Dendritic cell treated with granulocyte-macrophage colony-stimulating factor and Interleukin-4, amounts not matched to agents 40 ng/mL and 50 ng/mL, for 4 days (primary cell): ENCODE results near the gene ST3GAL4.
"Not testable (repeated sequence)": the region's sequence is repeated elsewhere in the genome, so short reads cannot be mapped to it uniquely, and the experiment has no call there.

Experiments
- H3K27ac Mint-ChIP-seq: one replicate; pipeline ENCODE4 v1.8.0; 2022; ENCODE audit warnings: mild to moderate bottlenecking, mixed read lengths
- H3K27me3 Mint-ChIP-seq: one replicate; pipeline ENCODE4 v1.8.0; 2022; ENCODE audit warnings: mild to moderate bottlenecking, mixed read lengths
- H3K36me3 Mint-ChIP-seq: one replicate; pipeline ENCODE4 v1.8.0; 2022; ENCODE audit warnings: low read depth, mixed read lengths
- H3K4me1 Mint-ChIP-seq: one replicate; pipeline ENCODE4 v1.8.0; 2022; ENCODE audit warnings: low read depth, mixed read lengths
- H3K4me3 Mint-ChIP-seq: one replicate; pipeline ENCODE4 v1.8.0; 2022; ENCODE audit warnings: mild to moderate bottlenecking, moderate library complexity, mixed read lengths
- H3K9me3 Mint-ChIP-seq: one replicate; pipeline ENCODE4 v1.8.0; 2022; ENCODE audit warnings: mixed read lengths
- intact Hi-C: fragments of 100-400 bp; cut with micrococcal nuclease; formaldehyde crosslinking; loops from one replicate; pipeline ENCODE4 v1.15.0; 2022

The ST3GAL4 gene

GRCh38 chr11:126385991-126386728, 30.7 kb downstream of the ST3GAL4 start:
- Mint-ChIP-seq H3K27me3 (no peaks in the 10 kb centered on the region), H3K9me3 (no peaks in the 10 kb centered on the region), H3K36me3 (no peaks in the 10 kb centered on the region), H3K27ac (peak overlapping the region; percentile 33), H3K4me3 (no peak overlapping the region), H3K4me1 (peaks cover 54% of the 10 kb centered on the region)
- intact Hi-C loops, result no loop called here

GRCh38 chr11:126386729-126387071, 31.2 kb downstream of the ST3GAL4 start:
- H3K27me3 Mint-ChIP-seq, intact Hi-C loops, H3K36me3 Mint-ChIP-seq, H3K4me3 Mint-ChIP-seq, H3K9me3 Mint-ChIP-seq: not testable (repeated sequence)
- H3K27ac Mint-ChIP-seq, result peak overlapping the region; percentile 33
- peaks cover 54% of the 10 kb centered on the region for H3K4me1 Mint-ChIP-seq

GRCh38 chr11:126387857-126388256, 32.4 kb downstream of the ST3GAL4 start:
- Mint-ChIP-seq H3K4me1 (peaks cover 61% of the 10 kb centered on the region), H3K4me3 (no peak overlapping the region), H3K27ac (no peak overlapping the region), H3K36me3 (no peaks in the 10 kb centered on the region), H3K9me3 (no peaks in the 10 kb centered on the region), H3K27me3 (no peaks in the 10 kb centered on the region)
- intact Hi-C loops, result no loop called here

GRCh38 chr11:126390272-126390867, 34.9 kb downstream of the ST3GAL4 start:
- peaks cover 55% of the 10 kb centered on the region for H3K4me1 Mint-ChIP-seq
- no peaks in the 10 kb centered on the region for H3K9me3 Mint-ChIP-seq
- H3K27ac Mint-ChIP-seq, result no peak overlapping the region
- no peaks in the 10 kb centered on the region for H3K36me3 Mint-ChIP-seq
- no peak overlapping the region for H3K4me3 Mint-ChIP-seq
- intact Hi-C loops, result loop anchor here (5.0 kb wide), 1 partner anchor 33 kb away; the partner anchor contains the start of gene ST3GAL4
- H3K27me3 Mint-ChIP-seq, result no peaks in the 10 kb centered on the region

GRCh38 chr11:126391286-126391954, 35.9 kb downstream of the ST3GAL4 start:
- no peaks in the 10 kb centered on the region for H3K36me3 Mint-ChIP-seq
- H3K9me3 Mint-ChIP-seq, result no peaks in the 10 kb centered on the region
- intact Hi-C loops, result loop anchor here (5.0 kb wide), 1 partner anchor 34 kb away; the partner anchor contains the start of gene ST3GAL4
- H3K27ac Mint-ChIP-seq, result peak overlapping the region; percentile 71
- H3K4me1 Mint-ChIP-seq, result peaks cover 48% of the 10 kb centered on the region
- no peak overlapping the region for H3K4me3 Mint-ChIP-seq
- no peaks in the 10 kb centered on the region for H3K27me3 Mint-ChIP-seq

GRCh38 chr11:126391970-126392632, 36.6 kb downstream of the ST3GAL4 start:
- Mint-ChIP-seq H3K27me3 (no peaks in the 10 kb centered on the region), H3K4me1 (peaks cover 41% of the 10 kb centered on the region), H3K36me3 (no peaks in the 10 kb centered on the region), H3K9me3 (no peaks in the 10 kb centered on the region), H3K4me3 (no peak overlapping the region), H3K27ac (peak overlapping the region; percentile 71)
- intact Hi-C loops, result loop anchor here (2.0 to 5.0 kb wide), 2 partner anchors 35 to 81 kb away; partner anchors contain the start of gene ST3GAL4

- intact Hi-C loops, result loop anchor here (2.0 to 5.0 kb wide), 2 partner anchors 35 to 82 kb away; partner anchors contain the start of gene ST3GAL4
- Mint-ChIP-seq H3K27ac (no peak overlapping the region), H3K27me3 (no peaks in the 10 kb centered on the region), H3K36me3 (peaks cover 4% of the 10 kb centered on the region), H3K4me1 (peaks cover 36% of the 10 kb centered on the region), H3K9me3 (no peaks in the 10 kb centered on the region), H3K4me3 (no peak overlapping the region)
Observed at GRCh38 chr11:126392633-126393013, 37.1 kb downstream of the ST3GAL4 start.

- intact Hi-C loops, result loop anchor here (2.0 to 5.0 kb wide), 2 partner anchors 36 to 82 kb away; partner anchors contain the start of gene ST3GAL4
Observed at GRCh38 chr11:126393143-126393542, 37.7 kb downstream of the ST3GAL4 start.

GRCh38 chr11:126394036-126394435, 38.5 kb downstream of the ST3GAL4 start:
- H3K4me1 Mint-ChIP-seq, result peaks cover 31% of the 10 kb centered on the region
- H3K9me3 Mint-ChIP-seq, result no peaks in the 10 kb centered on the region
- no peak overlapping the region for H3K4me3 Mint-ChIP-seq
- no peaks in the 10 kb centered on the region for H3K27me3 Mint-ChIP-seq
- intact Hi-C loops, result loop anchor here (5.0 kb wide), 1 partner anchor 37 kb away; the partner anchor contains the start of gene ST3GAL4
- peaks cover 10% of the 10 kb centered on the region for H3K36me3 Mint-ChIP-seq
- peak overlapping the region; percentile 20 for H3K27ac Mint-ChIP-seq

More at GRCh38 chr11:126393143-126393542, 37.7 kb downstream of the ST3GAL4 start:
- Mint-ChIP-seq H3K4me3 (no peak overlapping the region), H3K27ac (no peak overlapping the region), H3K27me3 (no peaks in the 10 kb centered on the region), H3K9me3 (no peaks in the 10 kb centered on the region), H3K36me3 (peaks cover 9% of the 10 kb centered on the region), H3K4me1 (peaks cover 31% of the 10 kb centered on the region)

- H3K4me1 Mint-ChIP-seq, result peaks cover 31% of the 10 kb centered on the region
- not testable (repeated sequence) for H3K4me3 Mint-ChIP-seq, H3K27me3 Mint-ChIP-seq, H3K9me3 Mint-ChIP-seq, H3K36me3 Mint-ChIP-seq, H3K27ac Mint-ChIP-seq
- intact Hi-C loops, result loop anchor here (5.0 kb wide), 1 partner anchor 37 kb away; the partner anchor contains the start of gene ST3GAL4
Observed at GRCh38 chr11:126394634-126395072, 39.2 kb downstream of the ST3GAL4 start.

GRCh38 chr11:126395784-126396183, 40.3 kb downstream of the ST3GAL4 start:
- H3K27ac Mint-ChIP-seq, H3K9me3 Mint-ChIP-seq, intact Hi-C loops, H3K27me3 Mint-ChIP-seq, H3K4me3 Mint-ChIP-seq, H3K36me3 Mint-ChIP-seq: not testable (repeated sequence)
- peaks cover 34% of the 10 kb centered on the region for H3K4me1 Mint-ChIP-seq

GRCh38 chr11:126396266-126396665, 40.8 kb downstream of the ST3GAL4 start:
- H3K36me3 Mint-ChIP-seq, H3K9me3 Mint-ChIP-seq, H3K27me3 Mint-ChIP-seq, H3K27ac Mint-ChIP-seq, intact Hi-C loops, H3K4me3 Mint-ChIP-seq: not testable (repeated sequence)
- H3K4me1 Mint-ChIP-seq, result peaks cover 33% of the 10 kb centered on the region

GRCh38 chr11:126396965-126397364, 41.5 kb downstream of the ST3GAL4 start:
- no peak overlapping the region for H3K4me3 Mint-ChIP-seq
- no peak overlapping the region for H3K27ac Mint-ChIP-seq
- H3K36me3 Mint-ChIP-seq, result peaks cover 15% of the 10 kb centered on the region
- H3K4me1 Mint-ChIP-seq, result peaks cover 32% of the 10 kb centered on the region
- no peaks in the 10 kb centered on the region for H3K9me3 Mint-ChIP-seq
- H3K27me3 Mint-ChIP-seq, result no peaks in the 10 kb centered on the region
- intact Hi-C loops, result no loop called here
